Cardiac fibroblast (primary cell): ENCODE measurements around the gene CACNG3.

Experiments
- DNase-seq, 2 donors: peaks; one replicate each; pipeline versions ENCODE4 v3.0.0 to v3.0.0-alpha.2; 2010; ENCODE audit warnings: low read depth in 2 of 2
- H3K4me3 ChIP-seq, 2 donors: replicated peaks in 1 of 2; 1 replicate in 1 of 2; 2 replicates in 1 of 2; pipeline ENCODE4 v1.5.1; 2011; ENCODE audit warnings: low read depth in 2 of 2, low read length in 2 of 2, mild to moderate bottlenecking in 2 of 2, moderate library complexity in 1 of 2
- TF ChIP-seq, protein P1 (sequence below): IDR thresholded peaks from one replicate; pipeline ENCODE4 v1.5.1; 2011; ENCODE audit warnings: low read depth, mild to moderate bottlenecking, low read length, inconsistent platforms

Gene CACNG3

DNA sequence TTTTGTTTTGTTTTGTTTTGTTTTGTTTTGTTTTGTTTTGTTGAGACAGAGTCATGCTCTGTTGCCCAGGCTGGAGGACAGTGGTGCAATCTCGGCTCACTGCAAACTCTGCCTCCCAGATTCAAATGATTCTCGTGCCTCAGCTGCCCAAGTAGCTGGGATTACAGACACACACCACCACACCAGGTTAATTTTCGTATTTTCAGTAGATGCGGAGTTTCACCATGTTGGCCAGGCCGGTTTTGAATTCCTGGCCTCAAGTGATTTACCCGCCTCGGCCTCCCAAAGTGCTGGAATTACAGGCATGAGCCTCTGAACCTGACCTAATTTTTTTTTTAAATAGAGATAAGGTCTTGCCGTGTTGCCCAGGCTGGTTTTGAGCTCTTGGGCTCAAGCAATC lies 46.5 kb downstream of the CACNG3 start:
- TF ChIP-seq, protein P1, sequence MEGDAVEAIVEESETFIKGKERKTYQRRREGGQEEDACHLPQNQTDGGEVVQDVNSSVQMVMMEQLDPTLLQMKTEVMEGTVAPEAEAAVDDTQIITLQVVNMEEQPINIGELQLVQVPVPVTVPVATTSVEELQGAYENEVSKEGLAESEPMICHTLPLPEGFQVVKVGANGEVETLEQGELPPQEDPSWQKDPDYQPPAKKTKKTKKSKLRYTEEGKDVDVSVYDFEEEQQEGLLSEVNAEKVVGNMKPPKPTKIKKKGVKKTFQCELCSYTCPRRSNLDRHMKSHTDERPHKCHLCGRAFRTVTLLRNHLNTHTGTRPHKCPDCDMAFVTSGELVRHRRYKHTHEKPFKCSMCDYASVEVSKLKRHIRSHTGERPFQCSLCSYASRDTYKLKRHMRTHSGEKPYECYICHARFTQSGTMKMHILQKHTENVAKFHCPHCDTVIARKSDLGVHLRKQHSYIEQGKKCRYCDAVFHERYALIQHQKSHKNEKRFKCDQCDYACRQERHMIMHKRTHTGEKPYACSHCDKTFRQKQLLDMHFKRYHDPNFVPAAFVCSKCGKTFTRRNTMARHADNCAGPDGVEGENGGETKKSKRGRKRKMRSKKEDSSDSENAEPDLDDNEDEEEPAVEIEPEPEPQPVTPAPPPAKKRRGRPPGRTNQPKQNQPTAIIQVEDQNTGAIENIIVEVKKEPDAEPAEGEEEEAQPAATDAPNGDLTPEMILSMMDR, result no peak
- H3K4me3 ChIP-seq, result no peak overlapping the region
- DNase-seq, result no peak

DNA sequence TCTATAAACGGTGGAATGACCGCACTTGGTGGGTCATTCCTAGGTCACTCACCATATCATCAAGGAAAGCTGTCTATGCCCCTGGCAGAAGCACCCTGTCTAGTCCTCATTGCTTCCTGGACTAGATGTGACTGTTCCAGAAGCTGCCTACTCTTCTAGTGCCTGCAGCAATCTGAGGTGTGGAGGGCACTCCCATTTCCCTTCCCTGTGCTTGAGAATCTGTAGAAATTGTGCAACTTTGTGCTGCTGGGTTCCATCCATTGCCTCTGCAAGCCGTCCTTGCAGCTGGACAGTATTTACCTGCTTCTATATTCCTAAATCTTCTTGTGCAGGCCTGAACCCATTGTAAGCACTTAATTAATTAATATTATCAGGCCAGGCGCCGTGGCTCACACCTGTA lies 52.1 kb downstream of the CACNG3 start:
- TF ChIP-seq, protein P1, result no peak
- H3K4me3 ChIP-seq, result no peak overlapping the region
- DNase-seq, result no peak

DNA sequence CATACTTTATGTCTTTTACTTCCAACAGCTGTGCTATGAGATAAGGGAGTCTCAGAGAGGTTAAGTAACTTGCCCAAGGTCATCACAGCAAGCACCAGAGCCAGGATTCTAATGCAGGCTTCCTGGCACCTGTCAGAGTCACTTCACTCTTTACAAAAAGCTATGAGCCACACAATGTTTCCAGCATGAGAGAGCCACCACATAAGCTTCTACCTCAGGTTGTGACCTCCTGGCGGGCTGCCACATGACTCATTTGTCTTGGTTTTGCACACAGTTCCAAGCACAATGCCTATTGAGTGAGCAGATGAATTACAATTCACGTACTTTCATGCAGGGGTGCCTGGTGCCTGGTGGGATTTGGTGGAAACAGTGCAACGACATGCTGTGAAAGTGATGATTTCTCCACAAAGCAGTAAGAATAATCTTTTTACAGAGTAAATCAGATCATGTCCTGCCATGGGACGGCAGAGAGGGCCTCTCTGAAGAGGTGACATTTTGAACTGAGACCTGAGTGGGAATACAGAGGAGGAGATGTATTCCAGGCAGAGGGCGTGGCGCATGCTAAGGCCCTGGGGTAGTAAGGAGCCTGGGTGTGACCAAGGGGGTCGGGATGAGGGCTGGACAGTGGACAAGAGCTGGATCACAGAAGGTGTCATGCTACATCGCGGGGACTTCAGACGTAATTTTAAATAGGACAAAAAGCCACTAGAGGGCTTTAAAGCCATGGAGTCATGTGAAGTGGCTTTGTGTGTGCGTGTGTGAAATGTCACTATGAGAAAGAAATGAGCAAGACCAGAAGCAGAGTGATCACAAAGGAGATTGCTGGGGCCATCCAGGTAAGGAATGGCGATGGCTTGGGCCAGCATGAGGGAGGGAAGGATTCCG lies 53.4 kb downstream of the CACNG3 start:
- TF ChIP-seq, protein P1, result no peak
- H3K4me3 ChIP-seq, result no peak overlapping the region
- peak; percentile 15 to 45 for DNase-seq

DNA sequence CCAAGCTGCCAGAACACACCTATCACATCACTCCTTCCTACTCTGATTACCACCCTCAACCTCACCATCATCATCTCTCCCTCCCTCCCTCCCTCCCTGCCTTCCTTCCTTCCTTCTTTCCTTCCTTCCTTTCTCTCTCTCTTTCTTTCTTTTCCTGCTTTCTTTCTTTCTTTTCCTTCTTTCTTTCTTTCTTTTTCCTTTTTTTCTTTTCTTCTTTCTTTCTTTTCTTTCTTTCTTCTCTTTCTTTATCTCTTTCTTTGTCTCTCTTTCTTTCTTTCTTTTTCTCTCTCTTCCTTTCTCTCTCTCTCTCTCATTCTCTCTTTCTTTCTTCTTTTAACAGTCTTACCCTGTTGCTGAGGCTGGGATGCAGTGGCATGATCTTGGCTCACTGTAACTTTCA lies 59.2 kb downstream of the CACNG3 start:
- TF ChIP-seq, protein P1, result no peak
- no peak overlapping the region for H3K4me3 ChIP-seq
- no peak for DNase-seq

DNA sequence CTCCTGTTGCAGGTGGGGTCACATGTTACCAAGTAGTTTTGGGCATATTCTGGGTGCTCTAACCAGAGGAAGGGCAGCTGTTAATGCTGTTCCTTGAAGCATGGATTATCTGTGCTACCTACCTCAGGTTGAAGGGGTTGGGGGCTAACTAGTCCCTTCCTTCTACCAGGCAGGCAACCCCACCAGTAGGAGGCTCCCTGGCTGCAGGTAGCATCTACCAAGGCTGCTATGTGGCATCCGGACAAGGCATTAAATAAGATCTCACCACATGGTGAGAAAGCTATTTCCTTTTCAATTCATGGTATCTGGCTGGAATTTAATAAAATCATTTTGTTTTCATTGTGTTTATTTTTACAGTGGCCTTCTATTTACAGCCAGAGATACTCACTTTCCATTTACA lies 62.5 kb downstream of the CACNG3 start:
- TF ChIP-seq, protein P1, result no peak
- H3K4me3 ChIP-seq, result no peak overlapping the region
- no peak for DNase-seq

DNA sequence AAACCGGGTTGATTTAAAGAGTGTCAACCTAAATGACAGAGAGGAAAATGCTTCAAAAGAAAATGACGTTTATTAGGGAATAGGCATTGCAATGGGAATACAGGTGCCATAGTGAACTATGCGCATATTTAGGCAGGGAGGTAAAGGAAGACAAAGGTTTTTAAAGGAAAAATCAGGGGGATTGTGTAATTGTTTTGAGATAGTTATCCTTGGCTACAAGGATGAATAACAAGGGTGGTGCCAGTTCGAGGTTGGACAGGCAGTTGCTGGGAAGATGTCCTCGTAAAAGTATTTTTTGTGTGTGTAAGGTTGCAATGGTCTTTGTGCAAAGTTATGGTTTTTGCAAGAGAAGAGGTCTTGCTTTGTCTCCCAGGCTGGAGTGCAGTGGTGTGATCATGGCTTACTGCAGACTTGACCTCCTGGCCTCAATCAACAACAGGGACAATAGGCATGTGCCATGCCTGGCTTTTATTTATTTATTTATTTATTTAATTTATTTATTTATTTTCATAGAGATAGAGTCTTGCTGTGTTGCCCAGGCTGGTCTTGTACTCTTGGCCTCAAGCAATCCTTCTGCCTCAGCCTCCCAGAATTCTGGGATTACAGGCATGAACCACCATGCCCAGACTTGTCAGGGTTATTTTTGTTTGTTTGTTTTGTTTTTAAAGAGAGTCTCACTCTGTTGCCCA lies 63.1 kb downstream of the CACNG3 start:
- TF ChIP-seq, protein P1, result no peak
- no peak for DNase-seq

More for the DNA sequence above, 63.1 kb downstream of the CACNG3 start:
- H3K4me3 ChIP-seq, result no peak overlapping the region
